ENCODE results near the gene CATSPER3.

- no peak for TF ChIP-seq POLR2A (IDR thresholded peaks at IDR 0.05)
- no peak for TF ChIP-seq CTCF (IDR thresholded peaks at IDR 0.05)
Measured at GRCh38 chr5:134920848-134921575, 46.7 kb upstream of the CATSPER3 start.

Measured in heart left ventricle (tissue), 13 donors.